Left colon (tissue), 2 donors: ENCODE data around the gene FYN. TPM values are rescaled to one million over a fixed set of nuclear protein-coding genes. Genes with fewer than 3 reads are reported as not detected.

ENCODE experiments used
- ATAC-seq: fragments of 200-7000 bp; cut with Tn5 transposase; one replicate; pipeline ENCODE4 v1.9.1; 2020; ENCODE audit warnings: mild to moderate bottlenecking, moderate library complexity
- DNase-seq, 2 donors: peaks; one replicate each; pipeline ENCODE4 v3.0.0-alpha.2; 2020
- intact Hi-C, 2 donors: fragments of 100-400 bp; cut with DNase I in 1 of 2; cut with micrococcal nuclease in 1 of 2; formaldehyde crosslinking; loops; one replicate each; pipeline versions ENCODE4 v1.11.2 to v1.14.0; 2022; cut with DNase I, micrococcal nuclease
- total RNA-seq, 2 donors: library from RNA; stranded (reverse); fragmentation: NEBNext Ultra II Directional; extraction: Animal tissue kit (Norgen Biotek cat#: 25700); gene quantifications; one replicate each; pipeline ENCODE4 v1.2.1, GENCODE V29; 2021
- donor health status: DM: no; HTN: no; CAD: no.
- donor health status: DM: yes; HTN: yes; CAD: no.

FYN gene
- total RNA-seq, 2 donors from 2014 or later = 16.0 to 23.8 TPM

DNA sequence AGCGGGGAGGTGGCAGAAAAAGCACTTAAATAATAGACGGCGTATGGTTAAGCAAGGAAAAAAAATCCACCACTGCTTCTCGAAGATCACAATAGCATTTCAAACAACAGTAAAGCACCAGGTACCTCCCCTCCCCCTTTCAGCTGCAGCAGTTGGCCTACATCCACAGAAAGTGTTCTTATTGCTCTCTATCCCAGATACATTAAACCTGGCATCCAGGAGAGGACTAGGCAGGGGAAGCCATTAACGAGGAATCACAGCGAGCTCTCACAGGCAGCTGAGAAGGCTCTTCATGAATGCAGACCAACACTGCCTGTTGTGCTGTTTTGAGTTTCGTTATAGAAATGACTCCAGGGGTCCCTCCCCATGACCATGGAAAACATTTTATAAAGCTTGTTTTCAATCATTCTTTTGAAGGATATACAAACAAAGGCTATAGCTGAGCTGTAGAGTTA, 11.8 kb downstream of the FYN start:
- intact Hi-C loops = no loop called here
- no peak for DNase-seq
- no peak for ATAC-seq

DNA sequence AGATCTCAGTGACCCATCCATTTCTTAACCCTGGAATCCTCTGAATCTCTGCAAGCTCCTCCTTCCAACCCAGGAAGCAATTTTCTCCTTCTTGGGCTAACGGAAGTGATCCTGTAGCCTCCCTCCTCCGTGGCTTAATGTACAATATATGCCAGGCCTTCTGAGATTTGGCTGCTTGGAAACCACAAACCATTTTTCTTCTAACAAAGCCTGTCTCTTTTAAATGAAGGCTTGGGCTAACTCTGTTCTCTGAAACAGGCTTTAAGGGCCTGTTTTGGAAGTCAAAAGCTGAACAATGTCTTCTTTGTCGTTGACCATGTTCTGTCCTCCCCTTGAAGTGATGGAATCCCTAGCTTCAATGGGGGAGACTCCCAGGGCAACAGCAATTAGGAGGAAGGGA, 14.9 kb downstream of the FYN start:
- ATAC-seq (no peak), DNase-seq (no peak)
- intact Hi-C loops = no loop called here

DNA sequence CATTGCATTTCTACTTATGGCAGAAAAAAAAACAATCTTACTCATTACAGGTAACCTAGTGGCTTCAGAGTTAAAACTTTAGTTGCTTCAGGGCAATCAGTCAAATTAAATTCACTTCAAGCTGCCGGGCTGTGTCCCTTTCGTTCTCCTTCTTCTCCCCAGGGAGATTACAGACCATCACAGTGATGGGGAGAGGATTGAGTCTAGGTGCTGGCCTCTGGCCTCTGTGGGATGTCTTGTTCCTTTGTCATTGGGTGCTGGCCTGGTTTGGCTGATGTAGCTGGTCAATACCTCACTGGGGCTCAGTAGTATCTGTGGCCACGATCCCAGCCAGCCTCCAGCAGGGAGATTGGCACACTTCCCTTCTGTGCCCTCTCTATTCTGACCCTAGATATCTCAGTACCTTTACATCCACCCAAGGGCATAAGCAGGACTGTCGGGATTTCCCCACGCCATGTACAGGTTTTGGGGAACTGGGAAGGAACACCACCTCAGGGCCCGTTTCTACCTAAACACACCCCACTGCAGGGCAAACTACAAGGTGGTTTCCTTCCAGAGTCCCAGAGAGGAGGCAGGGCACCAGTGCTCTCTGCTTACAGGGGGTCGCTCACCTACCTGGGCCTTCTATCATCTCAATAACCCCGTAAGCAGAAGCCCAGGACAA, 15.4 kb downstream of the FYN start:
- intact Hi-C loops = no loop called here
- ATAC-seq (no peak), DNase-seq (no peak)

DNA sequence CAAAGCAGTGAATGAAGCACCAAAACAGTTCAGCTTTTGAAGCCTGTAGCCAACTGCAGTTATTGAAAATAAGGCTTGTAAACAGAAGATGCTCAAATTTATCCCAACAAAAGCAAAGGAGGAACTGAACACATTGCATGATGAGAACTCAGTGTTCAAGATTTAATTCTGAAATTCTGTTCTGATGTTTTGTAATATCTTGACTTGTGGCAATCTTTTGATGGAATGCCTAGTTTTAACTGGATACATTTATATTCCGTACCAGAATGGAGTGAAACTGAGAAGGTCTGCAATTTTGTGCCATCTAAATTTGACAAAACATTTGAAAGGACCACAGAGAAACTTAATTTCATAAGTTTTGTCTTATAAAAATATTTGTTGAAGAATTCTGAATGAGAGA, 17.5 kb downstream of the FYN start:
- DNase-seq = no peak
- intact Hi-C loops = no loop called here
- ATAC-seq = no peak

DNA sequence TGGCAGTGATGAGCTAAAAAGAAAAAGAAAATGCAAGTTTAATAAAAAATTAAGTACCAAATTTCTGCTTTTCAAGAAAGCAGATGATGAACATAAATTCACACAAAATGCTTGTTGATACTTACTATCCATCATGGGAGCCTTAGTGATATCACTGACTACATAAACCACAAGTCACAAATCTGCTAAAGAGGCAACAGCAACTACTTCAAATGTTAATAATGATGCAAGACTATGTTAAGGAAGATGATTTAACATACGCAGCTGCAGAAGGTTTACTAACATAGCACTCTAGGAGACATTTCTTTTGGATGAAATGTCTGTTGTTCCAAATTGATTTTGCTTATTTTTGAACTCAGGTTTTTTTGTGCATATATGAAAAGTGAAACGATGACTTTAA, 18.6 kb downstream of the FYN start:
- no peak for DNase-seq
- intact Hi-C loops = no loop called here
- ATAC-seq = no peak

DNA sequence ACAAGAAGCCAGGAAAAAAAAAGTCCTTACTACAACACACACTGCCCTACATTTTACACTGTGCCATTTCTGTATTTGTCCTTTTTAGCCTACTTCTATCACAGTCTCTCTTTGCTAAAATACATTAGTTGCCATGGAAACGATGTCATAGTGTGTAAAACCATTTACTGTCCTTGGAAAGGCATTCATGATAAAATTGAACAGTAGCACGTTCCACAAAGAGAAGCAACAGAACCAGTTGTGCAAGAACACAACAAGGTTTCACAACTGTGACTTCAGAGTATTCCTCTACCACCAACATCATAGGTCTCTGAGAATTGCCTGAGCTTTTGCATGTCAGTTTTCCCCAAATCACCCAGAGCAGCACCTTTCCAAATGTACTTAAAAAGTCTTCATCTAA, 20.5 kb downstream of the FYN start:
- intact Hi-C loops = no loop called here
- no peak for DNase-seq
- no peak for ATAC-seq

DNA sequence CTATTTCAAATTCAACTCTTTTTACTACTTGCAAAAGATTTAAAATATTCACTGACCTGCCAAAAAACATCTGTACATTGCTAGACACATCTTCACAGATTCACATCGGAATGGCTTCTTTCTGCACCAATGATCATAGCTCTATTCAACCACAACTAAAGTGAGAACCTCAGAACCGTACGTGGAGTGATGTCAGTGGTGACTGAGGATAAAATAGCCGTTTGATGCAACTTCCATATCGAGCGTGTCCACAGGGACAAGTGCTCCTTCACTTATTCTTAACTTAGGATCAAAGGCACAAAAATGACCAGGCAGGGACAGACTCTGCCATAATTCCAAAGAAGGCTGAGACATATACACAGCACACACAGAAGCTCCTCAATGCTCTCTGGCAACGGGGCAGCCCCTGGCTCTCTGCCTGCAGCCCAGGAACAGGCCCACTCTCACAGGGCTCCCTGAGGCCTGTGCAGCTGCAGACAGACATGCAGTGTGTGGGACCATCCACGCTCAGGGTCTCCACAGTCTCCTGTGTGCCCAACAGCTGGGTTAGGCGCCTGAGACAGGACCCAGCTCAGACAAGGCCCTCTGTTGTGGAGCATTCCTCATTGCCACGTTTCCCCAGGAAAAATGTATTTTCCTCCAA, 22.8 kb downstream of the FYN start:
- DNase-seq = no peak
- intact Hi-C loops = no loop called here
- ATAC-seq = no peak

DNA sequence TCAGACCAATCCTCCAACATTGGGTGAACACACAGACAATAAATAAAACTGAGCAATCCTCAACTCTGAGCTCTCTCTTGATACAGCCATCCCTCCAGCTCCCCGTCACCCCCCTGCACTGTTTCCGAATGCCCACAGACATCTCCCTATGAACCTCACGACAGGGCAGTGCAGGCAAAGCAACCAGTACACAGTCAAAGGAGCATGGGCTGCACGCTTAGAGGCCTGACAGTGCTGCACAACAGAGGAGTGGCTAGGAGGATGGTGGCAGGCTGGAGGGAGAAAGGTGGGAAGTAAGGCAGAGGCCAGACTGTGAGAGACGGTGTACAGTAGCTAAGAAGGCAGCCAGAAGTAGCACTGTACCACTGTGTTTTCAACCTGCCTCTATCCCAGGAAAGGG, 24.0 kb downstream of the FYN start:
- DNase-seq = no peak

DNA sequence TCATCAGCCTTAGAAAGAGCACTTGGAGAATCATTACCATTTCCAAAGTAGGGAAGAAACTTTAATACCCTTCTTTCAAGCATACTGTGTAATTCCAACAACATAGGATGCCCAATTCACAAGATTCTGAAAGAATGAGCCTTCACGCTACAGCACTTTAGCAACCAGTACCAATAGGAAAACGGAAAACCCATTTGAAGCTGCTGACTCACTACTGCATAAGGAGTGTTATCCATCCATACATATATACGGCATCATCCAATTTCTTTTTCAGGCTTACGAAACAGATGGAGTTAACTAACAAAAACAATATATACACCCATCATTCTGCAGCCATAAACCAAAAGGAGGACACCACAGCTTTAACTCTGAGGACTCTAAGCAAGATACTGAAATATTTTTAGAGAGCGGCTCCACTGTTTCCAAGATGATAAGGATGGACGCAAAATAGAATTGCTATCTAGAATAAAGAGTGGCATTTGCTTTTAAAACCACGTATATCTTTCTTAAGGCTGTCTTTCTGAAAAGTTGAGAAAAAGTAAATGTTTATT, 24.9 kb downstream of the FYN start:
- DNase-seq (no peak), ATAC-seq (no peak)
- intact Hi-C loops = no loop called here

More for the DNA sequence above, 24.0 kb downstream of the FYN start:
- intact Hi-C loops = no loop called here
- ATAC-seq = no peak

DNA sequence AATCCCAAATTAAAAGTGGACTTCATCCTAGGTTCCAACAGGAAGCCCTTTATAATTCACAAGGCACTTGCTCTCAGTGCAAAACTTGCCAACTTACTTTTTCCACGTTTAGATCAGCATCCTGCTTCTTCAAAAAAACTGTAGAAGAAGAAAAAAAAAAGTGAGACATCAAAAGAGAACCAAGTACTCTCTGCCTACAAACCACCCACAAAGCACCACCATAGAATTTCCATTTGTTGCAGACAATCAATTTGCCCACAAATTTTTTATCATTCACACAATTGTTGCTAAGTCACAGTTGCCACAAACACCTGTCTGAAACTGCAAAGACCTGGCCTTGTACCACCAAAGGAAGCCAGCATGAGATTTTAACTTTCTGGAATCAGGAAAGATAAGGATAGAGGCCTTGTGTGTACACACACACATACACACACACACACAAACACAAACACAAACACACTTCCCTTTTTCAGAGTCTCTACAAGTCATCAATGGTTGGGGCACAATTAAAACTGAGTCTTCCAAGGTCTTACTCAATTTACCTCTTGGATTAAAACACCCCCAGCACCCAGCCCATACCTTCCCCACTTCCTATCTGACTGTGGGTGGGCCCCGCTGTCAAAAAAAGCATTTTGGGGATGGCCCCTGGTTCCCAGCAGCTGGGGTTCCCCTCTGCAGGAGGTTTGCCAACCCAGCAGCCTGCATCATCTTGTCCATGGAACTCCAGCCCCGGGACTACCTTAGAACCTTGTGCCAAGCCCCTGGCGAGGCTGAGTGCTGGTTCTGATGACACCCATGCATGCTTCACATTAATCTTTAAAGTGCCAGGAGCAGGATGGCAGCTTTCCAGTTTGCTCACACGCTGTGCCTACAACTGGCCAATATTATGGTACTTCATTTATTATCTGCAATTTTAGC, 26.5 kb downstream of the FYN start:
- intact Hi-C loops = no loop called here
- peak in 1 of 2 donors; percentile 13 for DNase-seq
- no peak for ATAC-seq

DNA sequence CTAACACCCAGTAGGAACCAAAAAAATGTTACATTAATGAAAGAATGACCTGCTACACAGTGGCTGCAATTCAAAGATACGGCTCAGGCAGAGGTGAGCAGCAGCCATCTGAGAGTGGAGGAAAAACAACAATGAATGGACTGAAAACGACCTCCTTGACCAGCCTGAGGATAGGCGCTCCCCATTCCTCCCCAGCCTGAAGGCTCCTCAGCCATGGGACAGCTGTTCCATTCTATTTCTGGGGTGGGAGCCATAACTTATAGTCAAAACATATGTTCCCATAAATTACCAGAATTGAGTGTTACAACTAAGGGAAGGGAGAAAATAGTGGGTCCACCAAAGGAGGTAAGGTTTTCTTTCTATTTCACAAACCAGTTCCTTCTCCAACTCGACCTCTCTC, 27.2 kb downstream of the FYN start:
- ATAC-seq (no peak), DNase-seq (no peak)
- intact Hi-C loops = no loop called here

DNA sequence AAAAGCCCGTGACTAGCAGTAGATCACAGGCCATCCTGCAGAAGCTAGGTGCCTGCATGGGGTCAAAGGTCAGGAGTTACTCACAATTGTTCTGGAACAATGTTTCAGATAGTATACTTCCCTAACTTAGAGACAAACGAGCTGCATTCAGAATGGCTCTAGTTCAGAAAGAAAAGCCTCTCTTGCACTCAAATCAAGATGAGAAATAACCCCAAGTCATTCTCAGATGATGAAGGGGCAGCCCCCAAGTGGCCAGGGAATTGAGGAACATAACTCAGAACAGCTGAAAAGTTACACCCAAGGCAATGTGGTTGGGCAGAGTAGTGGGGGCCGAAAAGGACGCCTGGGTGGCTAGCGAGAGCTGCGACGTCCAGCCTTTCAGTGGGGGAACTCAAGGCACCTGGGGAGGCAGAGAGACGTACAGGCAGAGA, 27.8 kb downstream of the FYN start:
- ATAC-seq (peak; percentile 20), DNase-seq (no peak)
- intact Hi-C loops = no loop called here

DNA sequence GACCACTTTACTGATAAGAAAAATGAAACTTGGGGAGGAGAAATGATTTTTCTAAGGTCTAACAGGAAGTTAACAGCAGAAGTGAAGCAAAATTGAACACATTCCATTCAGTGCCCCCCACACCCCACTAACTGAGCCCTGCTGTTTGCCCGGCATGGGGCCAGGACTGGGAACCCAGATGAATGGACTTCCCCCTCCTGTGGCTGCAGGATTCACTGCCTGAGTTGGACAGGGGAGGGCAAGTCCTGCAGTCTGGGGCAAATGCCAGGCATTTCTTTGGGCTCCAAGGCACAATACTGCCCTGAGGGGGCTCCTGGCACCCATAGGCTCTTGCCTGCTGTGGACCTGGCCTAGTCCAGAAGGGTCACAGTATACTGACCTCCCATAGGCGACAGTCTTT, 28.3 kb downstream of the FYN start:
- intact Hi-C loops = no loop called here
- DNase-seq (no peak), ATAC-seq (no peak)

DNA sequence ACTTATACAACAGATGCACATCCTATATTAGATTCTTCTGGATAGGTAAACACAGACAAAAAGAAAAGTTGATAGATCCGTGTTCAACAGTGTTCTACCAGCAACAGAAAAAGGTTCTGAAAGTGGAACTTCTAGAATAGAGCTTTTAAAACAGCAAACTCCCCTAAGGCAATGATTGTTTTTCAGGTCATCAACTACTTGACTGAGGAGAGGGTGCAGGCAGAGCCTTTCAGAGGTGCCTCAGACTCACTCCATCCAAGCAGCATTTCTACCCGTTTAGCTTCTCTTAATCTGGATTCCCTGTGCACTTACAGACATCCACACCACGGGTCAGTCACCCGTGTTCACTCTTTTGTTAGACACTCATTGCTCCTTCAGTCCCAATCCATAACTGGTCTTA, 28.9 kb downstream of the FYN start:
- ATAC-seq (no peak), DNase-seq (no peak)
- intact Hi-C loops = no loop called here

DNA sequence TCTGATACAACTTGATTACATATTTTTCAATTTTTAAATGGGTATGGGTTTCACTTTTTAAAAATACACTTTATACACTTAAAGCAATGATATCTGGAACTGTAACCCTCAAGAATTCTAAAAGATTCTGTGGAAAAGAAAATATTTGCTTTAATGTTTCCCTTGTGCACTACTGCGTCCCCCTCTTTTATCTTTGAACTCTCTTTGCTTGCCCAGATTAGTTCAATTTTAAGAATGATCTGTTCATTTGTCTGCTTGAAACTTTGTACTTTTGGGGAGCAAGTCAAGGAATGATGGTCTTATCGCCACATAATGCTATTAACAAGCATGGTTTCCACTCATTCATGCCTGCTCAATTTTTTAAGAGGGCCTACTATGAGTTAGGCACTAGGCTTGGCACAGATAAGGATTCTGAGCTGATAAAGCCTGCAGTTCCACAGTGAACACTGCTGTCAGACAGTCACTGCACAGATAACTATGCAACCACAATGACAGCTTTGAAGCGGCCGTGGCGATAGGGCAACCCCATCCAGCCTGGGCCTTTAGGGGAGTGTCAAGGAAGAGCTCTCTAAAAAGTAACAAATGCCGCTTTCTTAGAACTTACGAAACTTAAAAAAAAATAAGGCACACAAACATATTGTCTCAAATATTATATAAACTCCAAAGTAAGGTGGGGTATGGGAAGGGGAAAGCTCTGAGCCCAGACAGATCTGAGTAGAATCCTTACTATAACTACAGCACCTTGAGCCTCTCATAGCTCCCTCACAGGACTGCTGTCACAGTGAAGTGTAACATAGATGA, 29.7 kb downstream of the FYN start:
- ATAC-seq = no peak
- intact Hi-C loops = no loop called here
- DNase-seq = peak in 1 of 2 donors; percentile 20

DNA sequence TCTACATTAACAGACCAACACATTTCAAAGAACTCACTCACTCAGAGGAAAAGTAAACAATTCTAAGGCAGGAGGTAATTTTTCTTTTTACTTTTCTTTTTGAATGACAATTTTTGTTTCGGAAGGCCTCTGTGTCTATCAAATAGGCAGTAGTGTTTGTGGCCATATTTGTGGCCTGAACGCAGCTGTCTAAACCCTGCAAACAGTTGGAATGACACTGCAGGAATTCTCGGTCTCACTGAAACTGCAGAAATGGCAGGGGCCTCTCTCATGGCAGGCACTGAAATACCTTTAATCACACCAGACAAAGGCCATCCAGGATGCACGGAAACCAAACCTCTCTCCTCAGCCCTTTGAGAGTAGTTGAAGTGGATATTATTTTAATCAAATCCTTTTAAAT, 30.4 kb downstream of the FYN start:
- ATAC-seq (no peak), DNase-seq (no peak)
- intact Hi-C loops = no loop called here

DNA sequence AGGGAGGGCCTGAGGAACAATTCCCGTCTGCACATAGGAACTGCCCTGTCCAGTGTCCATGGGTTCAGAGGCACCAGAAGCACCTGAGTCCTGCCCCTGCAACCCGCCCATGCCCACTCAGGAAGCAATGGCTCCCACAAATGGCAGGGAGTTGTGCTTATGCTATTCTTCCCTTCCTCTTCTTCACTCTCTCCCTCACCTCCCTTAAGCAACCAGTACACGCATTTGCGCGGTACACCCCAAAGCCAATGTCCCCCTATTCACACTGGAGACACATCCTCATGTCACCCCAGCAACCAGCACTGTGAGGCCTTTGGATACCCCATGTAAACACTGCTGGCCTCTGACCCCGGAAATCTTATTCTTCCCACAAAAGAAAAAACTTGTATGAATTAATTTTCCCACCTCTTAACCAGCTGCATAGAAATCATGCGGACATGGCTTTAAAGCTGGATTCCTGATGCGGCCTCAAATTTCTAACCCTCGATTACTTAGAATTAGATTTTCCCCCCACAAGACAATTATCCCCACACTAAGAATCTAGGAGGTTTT, 30.9 kb downstream of the FYN start:
- DNase-seq = no peak
- intact Hi-C loops = no loop called here
- ATAC-seq = no peak

DNA sequence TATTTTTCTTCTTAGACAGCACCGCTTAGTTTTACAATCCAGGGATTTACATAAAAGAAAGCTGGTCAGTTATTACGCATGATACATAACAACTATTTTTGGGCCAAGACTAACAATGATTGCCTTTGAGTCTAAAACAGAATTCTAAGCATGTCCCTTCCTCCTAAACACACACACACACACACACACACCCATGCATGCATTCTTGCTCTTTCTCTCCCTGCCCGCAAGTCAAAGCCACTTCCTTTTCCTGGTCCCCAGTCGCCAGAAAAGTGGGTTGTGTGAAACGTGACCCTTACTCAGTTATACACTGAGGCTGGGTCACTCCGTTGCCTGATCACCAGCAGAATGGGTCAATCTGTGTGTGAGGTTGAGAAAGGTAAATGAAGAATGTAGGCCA, 31.4 kb downstream of the FYN start:
- no peak for ATAC-seq
- intact Hi-C loops = no loop called here
- DNase-seq = peak; percentile 34 to 54

DNA sequence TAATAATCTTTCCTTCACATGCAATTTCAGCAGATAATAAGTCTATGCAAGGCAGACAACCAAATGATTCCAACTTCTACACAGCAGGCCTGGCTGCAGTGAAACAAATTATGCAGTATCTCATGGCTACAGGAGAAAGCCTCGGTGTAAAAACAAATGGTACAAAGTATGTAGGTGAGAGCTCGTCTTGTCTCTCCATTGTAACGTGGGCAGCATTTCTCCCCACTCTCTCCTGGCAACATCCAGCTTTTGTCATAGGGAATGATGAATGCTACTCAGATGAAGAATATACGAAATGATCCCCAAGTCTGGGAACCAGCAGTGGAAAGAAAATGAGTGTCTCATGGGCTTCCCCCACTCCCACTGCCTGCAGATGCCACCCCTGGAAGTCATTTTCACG, 32.4 kb downstream of the FYN start:
- DNase-seq (no peak), ATAC-seq (no peak)
- intact Hi-C loops = no loop called here
